WTC11 (cell line): ENCODE results near the gene FOXN3. TPM values are rescaled to one million over a fixed set of nuclear protein-coding genes. Genes with fewer than 3 reads are reported as not detected.

Source experiments
- ATAC-seq: fragments of 200-7000 bp; cut with Tn5 transposase; 2 replicates; pipeline ENCODE4 v1.10.0; 2021; ENCODE audit warnings: mild to moderate bottlenecking, moderate library complexity
- CTCF ChIA-PET: fragments of 300-600 bp; sonication (Branson Sonifier 250); formaldehyde crosslinking; loops from one replicate; lab custom pipeline; 2021; ENCODE audit warnings: antibody characterized with exemption; lab: Charles Lee
- POLR2A ChIA-PET: fragments of 350-600 bp; sonication (Branson Sonifier 250); formaldehyde crosslinking; loops from one replicate; lab custom pipeline; 2021; ENCODE audit warnings: antibody characterized with exemption; lab: Charles Lee
- DNase-seq: peaks from one replicate; pipeline ENCODE4 v3.0.0; 2021; ENCODE audit warnings: low spot score
- H3K27ac Mint-ChIP-seq: 2 replicates; pipeline ENCODE4 v1.8.0; 2021; ENCODE audit warnings: mixed read lengths
- H3K27me3 Mint-ChIP-seq: 2 replicates; pipeline ENCODE4 v1.8.0; 2021; ENCODE audit warnings: low read depth, mild to moderate bottlenecking, moderate library complexity, mixed read lengths
- H3K36me3 Mint-ChIP-seq: 2 replicates; pipeline ENCODE4 v1.8.0; 2021; ENCODE audit warnings: mixed read lengths
- H3K4me1 Mint-ChIP-seq: 2 replicates; pipeline ENCODE4 v1.8.0; 2022; ENCODE audit warnings: mixed read lengths
- H3K4me3 Mint-ChIP-seq: 2 replicates; pipeline ENCODE4 v1.8.0; 2021; ENCODE audit warnings: mild to moderate bottlenecking, moderate library complexity, mixed read lengths
- H3K9me3 Mint-ChIP-seq: 2 replicates; pipeline ENCODE4 v1.8.0; 2021; ENCODE audit warnings: mixed read lengths
- FOXP1 ChIP-seq: sonication (generic); formaldehyde crosslinking; IDR thresholded peaks from 2 replicates; pipeline ENCODE4 v1.8.0; 2022; ENCODE audit warnings: missing genetic modification reagents, mild to moderate bottlenecking, moderate library complexity, borderline replicate concordance
- NFATC4 ChIP-seq: fragments of 250-450 bp; sonication (Bioruptor Pico); IDR thresholded peaks from 2 replicates; pipeline ENCODE4 v1.9.0; 2021; ENCODE audit warnings: mild to moderate bottlenecking
- NR3C1 ChIP-seq: sonication (generic); formaldehyde crosslinking; conservative IDR thresholded peaks from 2 replicates; pipeline ENCODE4 v1.8.1; 2023; ENCODE audit warnings: low read depth, mild to moderate bottlenecking, missing genetic modification reagents
- SMAD4 ChIP-seq: sonication (generic); formaldehyde crosslinking; IDR thresholded peaks from 2 replicates; pipeline ENCODE4 v1.8.0; 2022; ENCODE audit warnings: mild to moderate bottlenecking, missing genetic modification reagents
- ZBTB43 ChIP-seq: sonication (generic); formaldehyde crosslinking; IDR thresholded peaks from 2 replicates; pipeline ENCODE4 v1.8.1; 2023; ENCODE audit warnings: mild to moderate bottlenecking, missing genetic modification reagents
- ZNF232 ChIP-seq: sonication (generic); formaldehyde crosslinking; IDR thresholded peaks from 2 replicates; pipeline ENCODE4 v1.8.0; 2022; ENCODE audit warnings: mild to moderate bottlenecking, missing genetic modification reagents
- total RNA-seq: library from RNA; stranded (reverse); gene quantifications from 3 replicates; pipeline ENCODE4 v1.2.3, GENCODE V29; 2021
- TF ChIP-seq, protein P1 (sequence below): sonication (generic); formaldehyde crosslinking; IDR thresholded peaks from 2 replicates; pipeline ENCODE4 v1.8.1; 2023; ENCODE audit warnings: mild to moderate bottlenecking, moderate library complexity, missing genetic modification reagents
- TF ChIP-seq, protein P2 (sequence below): fragments of 250-450 bp; sonication (Bioruptor Pico); IDR thresholded peaks from 2 replicates; pipeline ENCODE4 v1.9.0; 2021; ENCODE audit warnings: mild to moderate bottlenecking, borderline replicate concordance
- TF ChIP-seq, protein P3 (sequence below): sonication (generic); formaldehyde crosslinking; IDR thresholded peaks from 2 replicates; pipeline ENCODE4 v1.8.0; 2023; ENCODE audit warnings: missing genetic modification reagents, mild to moderate bottlenecking, borderline replicate concordance
- TF ChIP-seq, protein P4 (sequence below): sonication (generic); formaldehyde crosslinking; IDR thresholded peaks from 2 replicates; pipeline ENCODE4 v1.8.1; 2022; ENCODE audit warnings: low read depth, missing genetic modification reagents, borderline replicate concordance
- TF ChIP-seq, protein P5 (sequence below): sonication (generic); formaldehyde crosslinking; IDR thresholded peaks from 2 replicates; pipeline ENCODE4 v1.8.1; 2022; ENCODE audit warnings: mild to moderate bottlenecking, moderate library complexity, missing genetic modification reagents

The FOXN3 gene
- total RNA-seq, 1 experiment from 2014 or later = 170 TPM

GRCh38 chr14:89324501-89325298, 92.3 kb downstream of the FOXN3 start (continued):
- TF ChIP-seq, protein P1, sequence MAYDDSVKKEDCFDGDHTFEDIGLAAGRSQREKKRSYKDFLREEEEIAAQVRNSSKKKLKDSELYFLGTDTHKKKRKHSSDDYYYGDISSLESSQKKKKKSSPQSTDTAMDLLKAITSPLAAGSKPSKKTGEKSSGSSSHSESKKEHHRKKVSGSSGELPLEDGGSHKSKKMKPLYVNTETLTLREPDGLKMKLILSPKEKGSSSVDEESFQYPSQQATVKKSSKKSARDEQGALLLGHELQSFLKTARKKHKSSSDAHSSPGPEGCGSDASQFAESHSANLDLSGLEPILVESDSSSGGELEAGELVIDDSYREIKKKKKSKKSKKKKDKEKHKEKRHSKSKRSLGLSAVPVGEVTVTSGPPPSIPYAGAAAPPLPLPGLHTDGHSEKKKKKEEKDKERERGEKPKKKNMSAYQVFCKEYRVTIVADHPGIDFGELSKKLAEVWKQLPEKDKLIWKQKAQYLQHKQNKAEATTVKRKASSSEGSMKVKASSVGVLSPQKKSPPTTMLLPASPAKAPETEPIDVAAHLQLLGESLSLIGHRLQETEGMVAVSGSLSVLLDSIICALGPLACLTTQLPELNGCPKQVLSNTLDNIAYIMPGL (CRISPR knock-in tag) = no peak
- TF ChIP-seq, protein P2, sequence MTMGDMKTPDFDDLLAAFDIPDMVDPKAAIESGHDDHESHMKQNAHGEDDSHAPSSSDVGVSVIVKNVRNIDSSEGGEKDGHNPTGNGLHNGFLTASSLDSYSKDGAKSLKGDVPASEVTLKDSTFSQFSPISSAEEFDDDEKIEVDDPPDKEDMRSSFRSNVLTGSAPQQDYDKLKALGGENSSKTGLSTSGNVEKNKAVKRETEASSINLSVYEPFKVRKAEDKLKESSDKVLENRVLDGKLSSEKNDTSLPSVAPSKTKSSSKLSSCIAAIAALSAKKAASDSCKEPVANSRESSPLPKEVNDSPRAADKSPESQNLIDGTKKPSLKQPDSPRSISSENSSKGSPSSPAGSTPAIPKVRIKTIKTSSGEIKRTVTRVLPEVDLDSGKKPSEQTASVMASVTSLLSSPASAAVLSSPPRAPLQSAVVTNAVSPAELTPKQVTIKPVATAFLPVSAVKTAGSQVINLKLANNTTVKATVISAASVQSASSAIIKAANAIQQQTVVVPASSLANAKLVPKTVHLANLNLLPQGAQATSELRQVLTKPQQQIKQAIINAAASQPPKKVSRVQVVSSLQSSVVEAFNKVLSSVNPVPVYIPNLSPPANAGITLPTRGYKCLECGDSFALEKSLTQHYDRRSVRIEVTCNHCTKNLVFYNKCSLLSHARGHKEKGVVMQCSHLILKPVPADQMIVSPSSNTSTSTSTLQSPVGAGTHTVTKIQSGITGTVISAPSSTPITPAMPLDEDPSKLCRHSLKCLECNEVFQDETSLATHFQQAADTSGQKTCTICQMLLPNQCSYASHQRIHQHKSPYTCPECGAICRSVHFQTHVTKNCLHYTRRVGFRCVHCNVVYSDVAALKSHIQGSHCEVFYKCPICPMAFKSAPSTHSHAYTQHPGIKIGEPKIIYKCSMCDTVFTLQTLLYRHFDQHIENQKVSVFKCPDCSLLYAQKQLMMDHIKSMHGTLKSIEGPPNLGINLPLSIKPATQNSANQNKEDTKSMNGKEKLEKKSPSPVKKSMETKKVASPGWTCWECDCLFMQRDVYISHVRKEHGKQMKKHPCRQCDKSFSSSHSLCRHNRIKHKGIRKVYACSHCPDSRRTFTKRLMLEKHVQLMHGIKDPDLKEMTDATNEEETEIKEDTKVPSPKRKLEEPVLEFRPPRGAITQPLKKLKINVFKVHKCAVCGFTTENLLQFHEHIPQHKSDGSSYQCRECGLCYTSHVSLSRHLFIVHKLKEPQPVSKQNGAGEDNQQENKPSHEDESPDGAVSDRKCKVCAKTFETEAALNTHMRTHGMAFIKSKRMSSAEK = no peak
- TF ChIP-seq ZBTB43 (CRISPR knock-in tag) (no peak), SMAD4 (no peak)

- peaks cover 58% of the 10 kb centered on the region for H3K36me3 Mint-ChIP-seq
- no peak for DNase-seq
- peaks cover 38% of the 10 kb centered on the region for H3K9me3 Mint-ChIP-seq
- CTCF ChIA-PET = no interaction called here
- H3K27me3 Mint-ChIP-seq = no peaks in the 10 kb centered on the region
- H3K27ac Mint-ChIP-seq = no peak overlapping the region
- ATAC-seq = no peak
- POLR2A ChIA-PET = no interaction called here
- H3K4me1 Mint-ChIP-seq = peaks cover 42% of the 10 kb centered on the region
- H3K4me3 Mint-ChIP-seq = no peak overlapping the region
- TF ChIP-seq, protein P3, sequence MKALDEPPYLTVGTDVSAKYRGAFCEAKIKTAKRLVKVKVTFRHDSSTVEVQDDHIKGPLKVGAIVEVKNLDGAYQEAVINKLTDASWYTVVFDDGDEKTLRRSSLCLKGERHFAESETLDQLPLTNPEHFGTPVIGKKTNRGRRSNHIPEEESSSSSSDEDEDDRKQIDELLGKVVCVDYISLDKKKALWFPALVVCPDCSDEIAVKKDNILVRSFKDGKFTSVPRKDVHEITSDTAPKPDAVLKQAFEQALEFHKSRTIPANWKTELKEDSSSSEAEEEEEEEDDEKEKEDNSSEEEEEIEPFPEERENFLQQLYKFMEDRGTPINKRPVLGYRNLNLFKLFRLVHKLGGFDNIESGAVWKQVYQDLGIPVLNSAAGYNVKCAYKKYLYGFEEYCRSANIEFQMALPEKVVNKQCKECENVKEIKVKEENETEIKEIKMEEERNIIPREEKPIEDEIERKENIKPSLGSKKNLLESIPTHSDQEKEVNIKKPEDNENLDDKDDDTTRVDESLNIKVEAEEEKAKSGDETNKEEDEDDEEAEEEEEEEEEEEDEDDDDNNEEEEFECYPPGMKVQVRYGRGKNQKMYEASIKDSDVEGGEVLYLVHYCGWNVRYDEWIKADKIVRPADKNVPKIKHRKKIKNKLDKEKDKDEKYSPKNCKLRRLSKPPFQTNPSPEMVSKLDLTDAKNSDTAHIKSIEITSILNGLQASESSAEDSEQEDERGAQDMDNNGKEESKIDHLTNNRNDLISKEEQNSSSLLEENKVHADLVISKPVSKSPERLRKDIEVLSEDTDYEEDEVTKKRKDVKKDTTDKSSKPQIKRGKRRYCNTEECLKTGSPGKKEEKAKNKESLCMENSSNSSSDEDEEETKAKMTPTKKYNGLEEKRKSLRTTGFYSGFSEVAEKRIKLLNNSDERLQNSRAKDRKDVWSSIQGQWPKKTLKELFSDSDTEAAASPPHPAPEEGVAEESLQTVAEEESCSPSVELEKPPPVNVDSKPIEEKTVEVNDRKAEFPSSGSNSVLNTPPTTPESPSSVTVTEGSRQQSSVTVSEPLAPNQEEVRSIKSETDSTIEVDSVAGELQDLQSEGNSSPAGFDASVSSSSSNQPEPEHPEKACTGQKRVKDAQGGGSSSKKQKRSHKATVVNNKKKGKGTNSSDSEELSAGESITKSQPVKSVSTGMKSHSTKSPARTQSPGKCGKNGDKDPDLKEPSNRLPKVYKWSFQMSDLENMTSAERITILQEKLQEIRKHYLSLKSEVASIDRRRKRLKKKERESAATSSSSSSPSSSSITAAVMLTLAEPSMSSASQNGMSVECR = no peak
- no peak for TF ChIP-seq FOXP1 (CRISPR knock-in tag)
- TF ChIP-seq, protein P4, sequence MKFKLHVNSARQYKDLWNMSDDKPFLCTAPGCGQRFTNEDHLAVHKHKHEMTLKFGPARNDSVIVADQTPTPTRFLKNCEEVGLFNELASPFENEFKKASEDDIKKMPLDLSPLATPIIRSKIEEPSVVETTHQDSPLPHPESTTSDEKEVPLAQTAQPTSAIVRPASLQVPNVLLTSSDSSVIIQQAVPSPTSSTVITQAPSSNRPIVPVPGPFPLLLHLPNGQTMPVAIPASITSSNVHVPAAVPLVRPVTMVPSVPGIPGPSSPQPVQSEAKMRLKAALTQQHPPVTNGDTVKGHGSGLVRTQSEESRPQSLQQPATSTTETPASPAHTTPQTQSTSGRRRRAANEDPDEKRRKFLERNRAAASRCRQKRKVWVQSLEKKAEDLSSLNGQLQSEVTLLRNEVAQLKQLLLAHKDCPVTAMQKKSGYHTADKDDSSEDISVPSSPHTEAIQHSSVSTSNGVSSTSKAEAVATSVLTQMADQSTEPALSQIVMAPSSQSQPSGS = no peak
- no peak for TF ChIP-seq NFATC4
- TF ChIP-seq, protein P5, sequence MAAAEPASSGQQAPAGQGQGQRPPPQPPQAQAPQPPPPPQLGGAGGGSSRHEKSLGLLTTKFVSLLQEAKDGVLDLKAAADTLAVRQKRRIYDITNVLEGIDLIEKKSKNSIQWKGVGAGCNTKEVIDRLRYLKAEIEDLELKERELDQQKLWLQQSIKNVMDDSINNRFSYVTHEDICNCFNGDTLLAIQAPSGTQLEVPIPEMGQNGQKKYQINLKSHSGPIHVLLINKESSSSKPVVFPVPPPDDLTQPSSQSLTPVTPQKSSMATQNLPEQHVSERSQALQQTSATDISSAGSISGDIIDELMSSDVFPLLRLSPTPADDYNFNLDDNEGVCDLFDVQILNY = no peak
- TF ChIP-seq SMAD4 = no peak
- no peak for TF ChIP-seq NR3C1 (CRISPR knock-in tag)
- TF ChIP-seq ZNF232 (CRISPR knock-in tag) = no peak
- TF ChIP-seq, protein P2 = no peak
Observed at GRCh38 chr14:89320381-89321000, 96.5 kb downstream of the FOXN3 start.
